ENCODE results near the gene ZBTB12.
"Not testable (repeated sequence)": the region's sequence is repeated elsewhere in the genome, so short reads cannot be mapped to it uniquely, and the experiment has no call there.

GRCh38 chr6:31864123-31864562 lies 37.7 kb downstream of the ZBTB12 start:
- TF ChIP-seq POLR2A, POLR2AphosphoS5 (IDR thresholded peaks at IDR 0.05): not testable (repeated sequence)
- TF ChIP-seq, protein P1, sequence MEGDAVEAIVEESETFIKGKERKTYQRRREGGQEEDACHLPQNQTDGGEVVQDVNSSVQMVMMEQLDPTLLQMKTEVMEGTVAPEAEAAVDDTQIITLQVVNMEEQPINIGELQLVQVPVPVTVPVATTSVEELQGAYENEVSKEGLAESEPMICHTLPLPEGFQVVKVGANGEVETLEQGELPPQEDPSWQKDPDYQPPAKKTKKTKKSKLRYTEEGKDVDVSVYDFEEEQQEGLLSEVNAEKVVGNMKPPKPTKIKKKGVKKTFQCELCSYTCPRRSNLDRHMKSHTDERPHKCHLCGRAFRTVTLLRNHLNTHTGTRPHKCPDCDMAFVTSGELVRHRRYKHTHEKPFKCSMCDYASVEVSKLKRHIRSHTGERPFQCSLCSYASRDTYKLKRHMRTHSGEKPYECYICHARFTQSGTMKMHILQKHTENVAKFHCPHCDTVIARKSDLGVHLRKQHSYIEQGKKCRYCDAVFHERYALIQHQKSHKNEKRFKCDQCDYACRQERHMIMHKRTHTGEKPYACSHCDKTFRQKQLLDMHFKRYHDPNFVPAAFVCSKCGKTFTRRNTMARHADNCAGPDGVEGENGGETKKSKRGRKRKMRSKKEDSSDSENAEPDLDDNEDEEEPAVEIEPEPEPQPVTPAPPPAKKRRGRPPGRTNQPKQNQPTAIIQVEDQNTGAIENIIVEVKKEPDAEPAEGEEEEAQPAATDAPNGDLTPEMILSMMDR (IDR thresholded peaks at IDR 0.05): not testable (repeated sequence)
